ENCODE results near the gene LMX1B. TPM values are rescaled to one million over a fixed set of nuclear protein-coding genes. Genes with fewer than 3 reads are reported as not detected.

Gene LMX1B
- total and polyA plus RNA-seq, 2 of the 4 experiments (the other 2 are of a cell fraction), result not detected

DNA sequence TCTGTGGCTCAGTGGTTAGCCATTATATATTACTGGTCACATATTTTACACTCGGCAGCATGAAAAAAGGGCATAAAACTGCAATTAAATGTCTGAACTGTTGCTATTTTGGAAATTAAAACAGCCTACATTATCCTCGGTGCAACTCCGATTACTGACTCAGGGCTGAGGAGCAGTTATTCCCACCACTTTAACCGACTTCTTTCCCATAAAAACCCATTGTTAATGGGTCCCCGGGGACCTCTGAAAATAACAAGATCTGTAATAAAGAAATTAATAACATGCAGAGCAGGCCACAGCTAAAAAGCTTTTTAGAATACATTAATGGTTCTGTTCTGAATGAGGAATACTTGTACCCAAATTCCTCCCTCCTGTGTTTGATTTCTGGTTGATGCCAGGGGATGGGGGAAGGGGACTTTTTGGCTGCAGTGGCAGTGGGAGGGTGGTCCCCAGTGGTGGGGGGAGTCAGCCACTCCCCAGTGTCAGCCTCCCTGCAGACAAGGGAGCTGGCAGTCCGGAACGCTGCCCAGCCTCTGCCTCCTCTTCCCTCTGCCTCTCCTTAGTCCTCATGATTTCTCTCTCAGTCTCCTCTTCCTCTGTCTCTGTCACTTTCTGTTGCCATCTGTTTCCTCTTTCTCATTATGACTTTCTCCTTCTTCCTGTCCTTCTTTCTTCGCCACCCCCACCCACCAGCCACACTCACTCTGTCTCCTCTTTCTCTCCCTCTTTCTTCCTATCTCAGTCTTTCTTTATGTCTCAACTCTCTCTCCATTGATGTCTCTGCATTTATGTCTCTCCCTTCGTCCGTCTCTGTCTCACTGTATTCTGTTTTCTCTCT is 132.1 kb downstream of the LMX1B start:
- H3K9me3 ChIP-seq (ENCODE audit: control insufficient read depth, insufficient read depth, low read length), result no peaks in the 10 kb centered on the region
- no peak overlapping the region for H3K14ac ChIP-seq (replicated peaks; ENCODE audit: low read depth, low read length)
- DNase-seq (no peak), ATAC-seq (ENCODE audit: low read depth) (no peak)
- no peaks in the 10 kb centered on the region for H3K36me3 ChIP-seq (ENCODE audit: control insufficient read depth, insufficient read depth, low read length)
- no peaks in the 10 kb centered on the region for H3K9me1 ChIP-seq (ENCODE audit: insufficient read depth, low read length)
- H3K27me3 ChIP-seq (ENCODE audit: control insufficient read depth, insufficient read depth, low read length), result peaks cover 37% of the 10 kb centered on the region
- H3K9ac ChIP-seq (ENCODE audit: low read depth, low read length), result no peak overlapping the region
- dilution Hi-C loops (cut with HindIII; ENCODE audit: low sequenced_read_pairs, unreplicated experiment), result no loop called here
- H2AK5ac ChIP-seq (ENCODE audit: low read depth, low read length), result no peak overlapping the region
- H3K4me3 ChIP-seq (ENCODE audit: insufficient read depth, low read depth, low read length), result no peak overlapping the region
- no peak overlapping the region for H2AK9ac ChIP-seq (replicated peaks; ENCODE audit: low read depth, low read length, poor library complexity)
- no peak overlapping the region for H2AFZ ChIP-seq (replicated peaks; ENCODE audit: low read length, poor library complexity)
- no peak overlapping the region for H3K4ac ChIP-seq (ENCODE audit: low read depth, low read length)
- no peak overlapping the region for H3K18ac ChIP-seq (ENCODE audit: low read depth, low read length)
- H4K20me1 ChIP-seq (ENCODE audit: insufficient read depth, low read length), result no peaks in the 10 kb centered on the region
- no peak overlapping the region for H3K23ac ChIP-seq (ENCODE audit: low read depth, low read length)
- POLR2A ChIA-PET (ENCODE audit: unreplicated experiment), result interaction anchor here (0.6 kb wide), 1 partner anchor 618 kb away, joined by 3 read pairs; no protein-coding TSS in a partner anchor
- H3K56ac ChIP-seq (ENCODE audit: extremely low read depth, insufficient read depth, low read length), result no peak overlapping the region
- CTCF ChIA-PET, result interaction anchor here (0.7 kb wide), 1 partner anchor 39 kb away, joined by 5 read pairs; no protein-coding TSS in a partner anchor
- H2BK20ac ChIP-seq (ENCODE audit: low read depth, low read length), result no peak overlapping the region
- no peak overlapping the region for H4K5ac ChIP-seq (ENCODE audit: low read depth, low read length)
- H2BK5ac ChIP-seq (ENCODE audit: low read depth, low read length, poor library complexity, severe bottlenecking), result no peak overlapping the region
- intact Hi-C loops (cut with micrococcal nuclease), result no loop called here
- 0% methylated on average over 1 of the region's 10 CpGs; no CpG with 5 or more reads in 1 of the 2 experiments for WGBS, 2 experiments (ENCODE audit: extremely low coverage in 2 of 2, insufficient read length in 1 of 2)
- no peak overlapping the region for H4K91ac ChIP-seq (ENCODE audit: insufficient read depth, low read depth, low read length)
- no peak overlapping the region for H2BK15ac ChIP-seq (ENCODE audit: low read depth, low read length)
- no peak overlapping the region for H3K4me2 ChIP-seq (ENCODE audit: low read depth, low read length)
- no peak overlapping the region for H4K8ac ChIP-seq (ENCODE audit: low read depth in 2 of 2, low read length in 2 of 2)
- H3K27ac ChIP-seq (ENCODE audit: insufficient read depth, low read length), result no peak overlapping the region
- BruUV-seq (replicated peaks), result no TSS peak
- no peak overlapping the region for H2BK120ac ChIP-seq (ENCODE audit: low read depth, low read length)
- no peaks in the 10 kb centered on the region for H3K4me1 ChIP-seq (ENCODE audit: control insufficient read depth, insufficient read depth, low read length)
- no peaks in the 10 kb centered on the region for H3K79me1 ChIP-seq (ENCODE audit: low read depth in 1 of 2, low read length in 2 of 2)
- in situ Hi-C loops (cut with MboI; ENCODE audit: low sequenced_read_pairs), result no loop called here
- TF ChIP-seq ELK1 (IDR thresholded peaks at IDR 0.05; ENCODE audit: borderline replicate concordance, low read depth, low read length) (no peak), CHD1 (IDR thresholded peaks at IDR 0.05; ENCODE audit: low read depth, low read length) (no peak), FOS (IDR thresholded peaks at IDR 0.05; ENCODE audit: low read depth, low read length) (no peak), SMC3 (IDR thresholded peaks at IDR 0.05; ENCODE audit: low read depth, low read length) (no peak), CEBPB (IDR thresholded peaks at IDR 0.05; ENCODE audit: low read depth, low read length) (no peak), POLR2A (IDR thresholded peaks at IDR 0.05; ENCODE audit: low read depth, low read length) (no peak), MAFK (IDR thresholded peaks at IDR 0.05; ENCODE audit: low read depth, low read length) (no peak), RAD21 (IDR thresholded peaks at IDR 0.05; ENCODE audit: low read length) (no peak), MXI1 (IDR thresholded peaks at IDR 0.05; ENCODE audit: borderline replicate concordance, low read depth, low read length) (no peak), RFX5 (IDR thresholded peaks at IDR 0.05; ENCODE audit: low read depth, low read length) (no peak), BHLHE40 (IDR thresholded peaks at IDR 0.05; ENCODE audit: low read depth, low read length) (no peak), NFE2L2 (IDR thresholded peaks at IDR 0.05; ENCODE audit: low read depth, low read length) (no peak), CTCF (conservative IDR thresholded peaks at IDR 0.05; ENCODE audit: low read depth, low read length) (no peak), MAZ (IDR thresholded peaks at IDR 0.05; ENCODE audit: borderline replicate concordance, low read depth, low read length) (no peak)
- TF ChIP-seq, protein P1, sequence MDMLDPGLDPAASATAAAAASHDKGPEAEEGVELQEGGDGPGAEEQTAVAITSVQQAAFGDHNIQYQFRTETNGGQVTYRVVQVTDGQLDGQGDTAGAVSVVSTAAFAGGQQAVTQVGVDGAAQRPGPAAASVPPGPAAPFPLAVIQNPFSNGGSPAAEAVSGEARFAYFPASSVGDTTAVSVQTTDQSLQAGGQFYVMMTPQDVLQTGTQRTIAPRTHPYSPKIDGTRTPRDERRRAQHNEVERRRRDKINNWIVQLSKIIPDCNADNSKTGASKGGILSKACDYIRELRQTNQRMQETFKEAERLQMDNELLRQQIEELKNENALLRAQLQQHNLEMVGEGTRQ (IDR thresholded peaks at IDR 0.05; ENCODE audit: low read depth, low read length), result no peak

All from IMR-90 (cell line).